Myocyte (in vitro differentiated cells): ENCODE results near the gene MFAP2. TPM values are rescaled to one million over a fixed set of nuclear protein-coding genes. Genes with fewer than 3 reads are reported as not detected.

ENCODE experiments used
- DNase-seq: peaks from one replicate; pipeline ENCODE4 v3.0.0-alpha.2; 2012; ENCODE audit warnings: low read depth
- total RNA-seq: library from RNA; depleted of rRNA; stranded (reverse); fragments of >200 nt; gene quantifications from 2 replicates; pipeline ENCODE4 v1.2.3, GENCODE V29; 2014

Gene MFAP2
- total RNA-seq, 1 donor from 2014 or later, result 1.7 TPM

GRCh38 chr1:17008208-17008855 lies 27.9 kb upstream of the MFAP2 start:
- no peak for DNase-seq

GRCh38 chr1:17007121-17007520 lies 26.7 kb upstream of the MFAP2 start:
- DNase-seq, result no peak

- no peak for DNase-seq
These were observed 24.9 kb upstream of the MFAP2 start for GRCh38 chr1:17005365-17005740.

GRCh38 chr1:17004466-17005364 lies 24.3 kb upstream of the MFAP2 start:
- DNase-seq, result no peak

GRCh38 chr1:17002524-17002902 lies 22.1 kb upstream of the MFAP2 start:
- DNase-seq, result no peak

- DNase-seq, result no peak
These were observed 21.5 kb upstream of the MFAP2 start for GRCh38 chr1:17001760-17002523.

- DNase-seq, result no peak
These were observed 19.4 kb upstream of the MFAP2 start for GRCh38 chr1:16999863-17000262.

GRCh38 chr1:16998589-16998988 lies 18.2 kb upstream of the MFAP2 start:
- no peak for DNase-seq

GRCh38 chr1:16996845-16997244 lies 16.4 kb upstream of the MFAP2 start:
- no peak for DNase-seq

GRCh38 chr1:16993521-16994038 lies 13.2 kb upstream of the MFAP2 start:
- DNase-seq, result no peak

GRCh38 chr1:16992675-16993074 lies 12.3 kb upstream of the MFAP2 start:
- no peak for DNase-seq

- no peak for DNase-seq
These were observed 11.7 kb upstream of the MFAP2 start for GRCh38 chr1:16992102-16992501.

GRCh38 chr1:16991571-16991970 lies 11.2 kb upstream of the MFAP2 start:
- no peak for DNase-seq

- DNase-seq, result no peak
These were observed 9.4 kb upstream of the MFAP2 start for GRCh38 chr1:16989676-16990391.

- no peak for DNase-seq
These were observed 7.8 kb upstream of the MFAP2 start for GRCh38 chr1:16988210-16988609.

GRCh38 chr1:16986962-16987361 lies 6.5 kb upstream of the MFAP2 start:
- DNase-seq, result no peak

GRCh38 chr1:16986560-16986959 lies 6.1 kb upstream of the MFAP2 start:
- DNase-seq, result no peak

- DNase-seq, result no peak
These were observed 5.7 kb upstream of the MFAP2 start for GRCh38 chr1:16986113-16986512.

- DNase-seq, result peak; percentile 55
These were observed 4.3 kb upstream of the MFAP2 start for GRCh38 chr1:16984717-16985116.

- DNase-seq, result no peak
These were observed 3.2 kb upstream of the MFAP2 start for GRCh38 chr1:16983649-16984048.

- DNase-seq, result no peak
These were observed 2.5 kb upstream of the MFAP2 start for GRCh38 chr1:16982902-16983301.
